ENCODE measurements around the gene BABAM2.

GRCh38 chr2:28377195-28377816 is 486.8 kb downstream of the BABAM2 start:
- TF ChIP-seq CTCF (IDR thresholded peaks at IDR 0.05; ENCODE audit: poor library complexity) (no peak), EZH2 (IDR thresholded peaks at IDR 0.05; ENCODE audit: borderline replicate concordance) (no peak)

Measured in hepatocyte (in vitro differentiated cells).